RPMI8226 (cell line): Measurements from ENCODE around the gene STK33.

Source experiments
- DNase-seq: peaks from one replicate; pipeline ENCODE4 v3.0.0-alpha.2; 2015

The STK33 gene

DNA sequence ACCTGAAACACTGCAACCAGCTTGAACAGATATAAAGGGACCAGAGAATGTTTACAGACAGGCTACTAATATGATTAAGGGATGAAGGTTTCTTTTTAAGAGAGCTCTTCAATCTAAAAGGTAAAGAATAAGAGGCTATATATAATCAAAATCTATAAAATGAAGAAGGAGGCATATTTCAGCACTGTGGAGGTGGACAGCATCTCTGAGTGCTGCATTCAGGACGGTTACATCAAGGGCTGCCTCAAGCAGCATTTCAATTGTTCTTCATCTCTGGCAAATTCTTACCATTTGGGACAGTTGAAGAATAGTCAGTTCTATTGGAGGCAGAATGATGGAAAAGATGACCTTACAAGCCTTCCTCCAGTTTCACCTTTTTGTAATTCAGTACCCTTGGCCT lies 190.7 kb downstream of the STK33 start:
- no peak for DNase-seq

DNA sequence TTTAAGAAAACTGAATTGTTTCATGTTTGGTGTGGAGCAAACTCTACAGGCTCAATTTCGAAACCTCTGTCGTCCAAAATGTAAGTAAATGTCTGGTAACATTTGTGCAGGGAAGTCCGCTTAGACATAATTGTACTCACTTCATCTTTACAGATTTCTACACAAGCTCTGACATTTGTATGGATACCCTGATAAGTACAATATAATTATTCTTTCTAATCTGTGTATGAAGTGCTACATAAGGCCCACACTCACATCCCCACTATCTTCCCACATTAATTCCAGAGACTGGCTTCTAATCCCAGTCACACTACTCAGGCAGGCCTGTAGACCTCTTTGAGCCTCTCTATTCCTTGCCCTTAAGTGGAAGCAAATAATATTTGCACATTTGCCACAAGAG lies 201.1 kb downstream of the STK33 start:
- no peak for DNase-seq

DNA sequence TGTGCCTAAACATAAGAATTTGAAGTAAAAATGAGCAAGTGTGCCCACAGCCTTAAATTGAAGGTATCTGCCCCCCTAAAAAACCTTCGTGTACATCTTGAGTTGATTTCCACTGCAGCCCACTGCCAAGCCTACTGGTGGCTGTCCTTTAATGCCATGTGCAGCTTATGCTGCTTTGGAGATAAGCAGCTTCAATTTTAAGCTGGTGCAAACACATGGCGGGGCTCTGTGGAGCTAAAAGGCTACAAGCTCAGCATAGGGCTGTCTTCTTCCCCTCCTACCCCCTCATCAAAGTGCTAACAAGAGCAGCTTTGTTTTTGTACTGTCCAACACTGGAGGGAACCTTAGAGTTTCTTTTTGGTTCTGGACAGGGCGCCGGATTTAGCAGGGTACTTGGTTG lies 201.9 kb downstream of the STK33 start:
- no peak for DNase-seq

DNA sequence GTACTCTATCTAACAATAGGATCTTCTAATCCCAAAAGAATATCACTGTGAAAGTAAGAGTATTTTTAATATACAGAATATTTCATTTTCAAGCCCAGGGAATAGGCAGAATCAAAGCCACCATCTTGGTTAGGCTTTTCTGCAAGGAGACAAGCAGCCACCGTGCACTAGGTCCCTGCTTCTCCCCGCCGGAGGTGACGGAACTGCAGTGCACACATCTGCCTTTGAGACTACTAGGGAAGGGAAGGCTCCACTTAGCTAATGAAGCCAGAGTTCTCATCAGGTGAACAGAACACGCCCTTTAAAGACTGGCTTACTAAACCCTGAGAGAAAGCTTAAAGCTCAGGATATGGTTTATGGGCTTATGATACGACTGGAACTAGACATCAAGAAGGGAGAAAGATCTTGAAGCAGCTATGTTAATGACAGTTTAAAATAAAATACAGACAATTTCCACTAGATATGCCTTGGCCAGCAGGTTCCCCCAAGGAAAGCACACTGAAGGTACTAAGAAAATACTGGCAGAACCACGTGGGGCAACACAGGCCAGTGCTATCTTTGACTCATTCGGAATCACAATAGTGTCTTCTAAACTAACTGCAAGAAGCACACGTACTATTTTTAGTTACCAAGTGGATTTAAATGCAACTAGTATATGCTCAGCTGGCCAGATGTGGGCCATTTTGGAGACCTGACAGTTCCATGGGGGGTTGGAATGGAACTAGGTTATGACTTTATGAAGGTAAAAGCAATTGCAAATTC lies 203.0 kb downstream of the STK33 start:
- no peak for DNase-seq

DNA sequence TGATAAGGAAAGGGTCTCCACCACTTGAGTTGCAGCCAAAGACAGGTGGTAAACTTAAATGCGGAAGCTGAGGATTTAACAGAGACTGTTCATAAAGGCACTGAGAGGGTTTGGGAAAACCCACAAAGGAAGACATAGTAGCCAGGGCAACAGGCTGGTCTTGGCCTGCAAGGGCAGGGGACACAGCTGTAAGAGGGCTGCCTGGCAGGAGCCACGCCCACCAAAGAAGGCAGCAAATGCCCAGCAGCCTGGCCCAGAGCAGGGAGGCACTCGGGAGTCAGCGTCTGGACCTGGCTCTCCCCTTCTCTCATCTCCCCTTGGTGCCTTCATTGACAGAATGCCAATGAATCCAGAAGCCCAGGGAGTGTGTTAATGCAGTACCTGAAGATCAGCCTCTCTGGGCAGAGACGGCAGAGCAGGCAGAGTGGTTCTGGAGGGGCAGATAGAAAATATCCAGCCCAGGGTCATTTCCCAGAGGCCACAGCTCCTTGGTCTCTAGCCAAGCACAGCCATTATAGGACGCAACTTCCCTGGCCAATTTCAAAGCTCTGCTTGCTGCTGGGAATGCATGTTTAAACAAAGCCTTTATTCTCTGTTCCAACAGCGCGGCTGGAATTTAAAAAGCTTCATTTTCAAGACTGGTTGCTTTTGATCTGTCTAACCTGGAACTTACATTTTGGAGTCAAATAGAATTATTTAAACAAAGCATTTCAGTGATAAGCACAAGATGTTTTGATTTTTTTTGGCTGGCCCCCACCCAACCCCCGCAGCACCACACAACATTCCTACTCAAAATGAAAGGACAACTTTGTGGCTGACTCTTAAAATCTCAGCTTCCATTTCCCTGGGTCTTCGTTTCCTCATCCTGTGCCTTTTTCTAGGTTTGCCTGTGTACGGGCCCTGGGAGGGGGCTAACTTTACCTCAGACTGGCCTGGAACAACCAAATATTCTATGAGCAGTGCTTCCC lies 204.7 kb downstream of the STK33 start:
- DNase-seq: no peak

DNA sequence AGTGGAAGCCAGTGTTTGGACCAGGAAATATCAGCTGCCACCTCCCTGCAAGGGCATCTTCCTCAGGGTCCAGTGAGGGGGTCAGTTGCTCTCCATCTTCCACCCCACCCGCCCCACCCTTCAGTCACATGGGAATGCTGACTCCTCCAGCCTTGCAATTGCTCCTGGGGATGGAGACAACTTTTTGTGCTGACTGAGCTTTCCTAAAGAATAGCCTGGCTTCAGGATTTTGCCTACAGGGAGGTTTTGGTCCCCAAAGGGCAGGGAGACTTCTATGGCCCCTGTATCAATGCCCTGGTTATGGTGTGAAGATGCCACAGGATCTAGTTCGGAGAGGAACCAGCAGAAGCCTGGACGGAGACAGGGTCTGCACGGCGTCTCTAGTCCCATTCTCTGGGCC lies 206.3 kb downstream of the STK33 start:
- DNase-seq: no peak

DNA sequence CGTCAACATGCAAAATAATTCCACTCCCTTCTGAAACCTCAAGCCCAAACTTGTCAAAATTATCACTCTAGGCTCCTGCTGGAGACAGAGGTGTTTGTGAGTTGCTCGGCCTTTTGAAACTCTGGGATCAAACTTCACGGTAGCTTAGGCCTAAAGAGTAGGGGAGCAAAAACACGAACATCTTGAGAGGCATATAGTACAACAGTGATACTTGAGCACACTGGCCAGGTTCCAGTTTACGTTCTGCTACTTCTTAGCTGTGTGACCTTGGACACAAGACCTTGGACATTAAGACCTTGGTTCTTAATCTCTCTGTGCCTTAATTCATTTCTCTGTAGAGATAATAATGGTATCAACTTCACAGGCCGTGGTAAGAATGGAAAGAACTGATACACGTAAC lies 206.9 kb downstream of the STK33 start:
- DNase-seq: no peak

DNA sequence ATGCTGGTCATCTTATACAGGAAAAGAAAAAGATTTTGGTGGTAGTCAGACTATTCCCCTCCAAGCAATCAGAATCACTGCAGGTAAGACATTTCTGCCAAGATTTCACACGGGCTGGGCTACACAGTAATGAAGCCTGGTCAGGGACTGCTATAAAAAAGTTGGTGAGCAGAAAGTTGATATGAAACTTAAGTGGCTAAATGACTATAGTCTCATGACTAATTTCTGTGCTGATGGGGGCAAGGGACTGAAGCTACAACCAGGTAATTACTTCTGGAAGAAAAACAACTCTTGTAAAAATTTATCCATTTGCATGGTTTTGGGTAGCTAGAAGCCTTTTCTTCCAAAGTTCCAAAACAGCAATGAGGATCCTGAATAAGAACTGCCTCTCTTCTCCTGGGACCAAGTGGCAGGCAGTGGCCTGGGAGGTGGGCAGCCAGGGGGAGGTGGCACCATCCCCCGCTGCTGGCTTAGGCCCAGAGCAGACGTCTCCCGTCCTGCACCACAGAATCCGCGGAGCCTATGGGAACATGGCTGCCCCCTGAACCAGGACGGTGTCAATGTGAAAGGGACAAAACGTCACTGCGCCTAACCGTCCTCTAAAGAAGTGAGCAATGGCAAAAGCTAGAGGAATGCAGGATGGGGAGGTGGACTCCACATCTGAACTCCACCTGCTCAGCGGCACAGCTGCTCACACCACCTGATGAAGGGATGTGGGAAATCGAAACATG lies 207.7 kb downstream of the STK33 start:
- no peak for DNase-seq

DNA sequence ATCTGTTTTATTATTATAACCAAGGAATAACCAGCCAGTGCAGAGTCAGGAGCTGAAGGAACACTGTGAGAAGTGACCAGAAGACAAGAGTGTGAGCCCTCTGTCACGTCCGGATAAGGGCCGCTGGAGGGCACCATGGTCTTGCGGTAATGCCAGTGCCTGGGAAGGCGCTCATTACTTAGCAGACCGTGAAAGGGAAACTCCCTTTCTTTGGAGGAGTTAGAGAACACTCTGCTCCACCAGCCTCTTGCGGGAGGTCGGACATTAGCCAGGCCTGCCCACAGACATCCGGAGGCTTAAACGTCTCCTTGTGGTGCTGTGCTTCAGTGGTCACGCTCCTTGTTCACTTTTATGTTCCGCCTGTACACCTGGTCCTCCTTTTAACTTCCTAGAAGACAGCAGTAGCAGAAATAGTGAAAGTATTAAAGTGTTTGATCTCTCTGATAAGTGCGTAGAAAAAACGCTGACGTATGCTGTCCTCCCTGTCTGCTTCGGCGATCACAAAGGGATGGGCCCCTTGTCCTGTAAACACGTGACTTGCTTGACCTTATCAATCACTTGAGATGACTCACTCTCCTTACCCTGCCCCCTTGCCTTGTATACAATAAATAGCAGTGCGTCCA lies 209.7 kb downstream of the STK33 start:
- DNase-seq: no peak

DNA sequence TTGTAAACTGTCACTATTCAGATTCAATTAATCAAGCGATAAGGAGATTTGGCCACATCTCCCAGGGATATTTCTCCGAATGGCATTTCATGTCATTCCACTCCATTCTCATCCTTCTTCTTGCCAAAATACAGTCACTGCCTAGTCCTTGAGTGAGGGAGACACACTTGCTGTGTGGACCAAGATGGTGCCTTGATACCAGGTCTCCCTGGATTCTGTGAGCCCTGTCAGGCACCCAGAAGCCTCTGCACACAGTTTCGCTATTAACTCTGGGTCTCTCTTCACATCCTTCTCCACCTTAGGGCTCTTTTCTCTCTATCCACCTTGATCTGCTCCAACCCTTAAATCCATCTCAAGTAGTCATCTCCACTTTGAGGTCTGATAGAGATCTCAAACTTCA lies 210.4 kb downstream of the STK33 start:
- no peak for DNase-seq

DNA sequence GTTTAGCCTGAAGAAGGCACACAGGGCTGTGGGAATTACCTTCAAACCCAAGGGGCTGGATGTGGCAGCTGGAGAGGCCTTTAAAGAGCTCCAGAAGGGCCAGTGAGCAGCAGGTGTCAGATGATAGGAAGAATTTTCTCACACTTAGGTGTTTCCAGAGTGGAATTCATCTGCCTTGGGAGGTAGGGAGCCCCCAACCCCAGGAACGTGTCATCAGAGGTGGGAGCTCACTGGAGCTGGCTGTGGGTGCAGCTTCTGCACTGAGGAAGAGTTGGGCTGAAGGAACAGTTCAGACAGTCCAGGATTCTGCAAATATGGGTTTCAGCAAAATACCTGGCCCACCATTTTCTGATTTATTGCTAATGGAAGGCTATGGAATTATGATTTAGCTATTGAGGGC lies 210.8 kb downstream of the STK33 start:
- DNase-seq: no peak

DNA sequence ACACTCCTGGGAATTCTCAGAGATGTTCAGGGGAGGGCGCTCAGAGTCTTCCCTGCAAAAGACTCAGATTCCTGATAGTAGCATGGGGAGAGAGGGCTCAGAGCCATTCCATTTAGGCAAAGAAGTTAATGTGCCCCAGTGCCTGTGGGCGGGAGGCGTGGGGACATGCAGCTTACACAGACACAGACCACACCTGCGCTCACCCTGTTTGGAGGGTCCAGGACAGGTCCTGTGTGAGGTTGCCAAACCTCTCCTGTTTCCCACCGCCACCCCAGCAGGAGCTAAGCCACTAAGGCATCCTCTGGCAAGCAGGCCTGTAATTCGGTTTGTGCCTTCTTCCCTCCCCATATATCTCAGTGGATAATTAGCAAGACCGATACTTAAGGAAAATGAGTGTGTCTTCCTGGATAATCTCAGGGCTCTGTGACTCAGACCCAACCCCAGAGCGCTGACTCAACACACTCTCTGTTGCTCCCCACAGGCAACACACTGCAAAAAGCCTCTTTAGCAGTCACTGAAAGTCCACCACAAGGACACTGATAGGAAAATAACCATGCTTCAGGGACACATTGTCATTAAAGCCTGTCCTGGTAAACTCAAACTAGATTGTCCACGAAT lies 211.5 kb downstream of the STK33 start:
- DNase-seq: no peak

DNA sequence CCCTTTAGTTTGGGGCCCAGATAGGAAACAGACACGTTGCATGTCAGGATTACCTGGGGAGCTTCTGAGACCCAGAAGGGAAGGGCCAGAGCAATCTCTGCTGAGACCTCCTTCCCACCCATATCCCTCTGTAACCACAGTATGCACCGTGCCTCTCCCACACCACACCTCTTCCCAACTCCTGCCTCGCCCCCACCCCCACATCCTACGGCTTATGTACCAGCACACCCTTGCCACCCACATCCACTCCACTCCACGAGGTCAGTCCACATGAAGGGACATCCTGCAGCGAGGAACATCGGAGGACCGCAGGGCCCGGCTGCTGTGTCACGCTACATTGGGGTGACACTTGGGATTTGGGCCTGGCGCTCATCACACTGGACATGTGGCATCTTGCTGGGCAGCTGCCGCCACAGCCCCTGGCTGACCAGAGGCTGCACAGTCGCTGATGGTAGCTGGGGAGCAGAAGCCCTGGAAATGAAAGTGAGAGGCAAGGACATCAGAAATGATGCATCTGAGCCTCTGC lies 212.1 kb downstream of the STK33 start:
- DNase-seq: no peak

DNA sequence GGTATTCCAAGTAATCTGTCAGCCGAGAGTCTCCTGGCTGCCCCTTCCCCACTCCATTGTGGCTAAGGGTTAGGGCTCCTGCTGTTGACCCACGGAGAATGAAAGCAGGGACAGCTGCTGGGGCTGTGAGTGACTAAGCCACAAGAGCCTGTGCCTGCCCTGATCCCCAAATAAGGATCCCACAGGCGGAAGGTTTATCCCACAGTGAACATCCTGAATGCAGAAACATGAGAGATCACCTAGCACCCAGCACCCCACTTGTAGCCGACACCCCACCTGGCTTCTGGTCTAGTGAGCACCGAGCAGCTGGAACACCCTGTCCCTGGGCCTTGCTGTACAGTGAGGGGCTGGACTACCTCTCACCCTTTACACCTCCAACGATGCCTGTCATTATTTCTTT lies 212.7 kb downstream of the STK33 start:
- no peak for DNase-seq

DNA sequence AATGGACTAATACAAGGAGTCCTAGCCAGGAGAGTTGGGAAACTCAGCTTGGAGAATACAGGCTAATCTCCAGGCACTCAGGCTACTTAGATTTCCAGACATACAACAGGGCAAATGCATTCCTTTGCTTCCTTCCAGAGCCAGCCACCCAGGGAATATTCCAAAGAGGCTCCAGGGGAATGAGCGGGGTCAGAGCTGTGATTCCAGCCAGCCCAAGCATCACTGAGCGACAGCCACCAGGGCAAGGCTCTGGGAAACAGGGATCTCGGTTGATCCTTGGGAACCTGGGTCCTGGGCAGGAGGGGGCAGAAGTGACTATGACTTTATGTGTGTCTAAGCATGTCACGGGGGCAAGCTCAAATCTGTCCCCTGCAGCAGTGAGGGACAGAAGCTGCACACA lies 218.1 kb downstream of the STK33 start:
- no peak for DNase-seq

DNA sequence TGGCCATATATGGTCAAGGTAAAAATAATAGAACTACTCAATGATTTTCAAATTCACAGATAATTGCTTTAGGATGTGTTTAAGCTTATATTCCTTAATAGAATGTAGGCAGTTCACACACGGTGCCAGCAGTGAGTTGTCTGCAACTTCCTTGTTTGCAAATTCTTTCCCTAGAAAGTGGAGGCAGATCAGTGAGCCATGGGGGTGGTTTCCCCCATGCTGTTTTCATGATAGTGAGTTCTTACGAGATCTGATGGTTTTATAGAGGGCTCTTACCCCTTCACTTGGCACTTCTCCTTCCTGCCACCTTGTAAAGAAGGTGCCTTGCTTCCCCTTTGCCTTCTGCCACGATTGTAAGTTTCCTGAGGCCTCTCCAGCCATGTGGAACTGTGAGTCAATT lies 218.6 kb downstream of the STK33 start:
- no peak for DNase-seq

DNA sequence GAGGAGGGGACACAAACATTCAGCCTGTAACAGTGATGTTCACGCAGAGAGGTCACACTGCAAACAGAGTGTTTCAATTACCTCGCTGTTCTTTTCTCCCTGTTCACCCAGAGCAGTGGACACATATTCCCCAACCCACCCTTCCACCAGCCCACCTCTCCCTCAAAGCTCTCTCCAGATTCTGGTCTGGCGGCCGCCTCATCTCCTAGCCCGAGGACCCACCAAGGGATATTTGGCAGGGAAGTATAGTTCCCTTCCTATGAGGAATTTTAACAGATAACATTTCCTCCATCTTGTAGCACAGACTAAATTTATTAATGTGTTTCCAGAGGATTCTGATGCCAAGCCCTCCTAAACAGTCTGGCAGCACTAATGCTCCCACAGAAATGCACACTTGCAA lies 219.3 kb downstream of the STK33 start:
- no peak for DNase-seq

DNA sequence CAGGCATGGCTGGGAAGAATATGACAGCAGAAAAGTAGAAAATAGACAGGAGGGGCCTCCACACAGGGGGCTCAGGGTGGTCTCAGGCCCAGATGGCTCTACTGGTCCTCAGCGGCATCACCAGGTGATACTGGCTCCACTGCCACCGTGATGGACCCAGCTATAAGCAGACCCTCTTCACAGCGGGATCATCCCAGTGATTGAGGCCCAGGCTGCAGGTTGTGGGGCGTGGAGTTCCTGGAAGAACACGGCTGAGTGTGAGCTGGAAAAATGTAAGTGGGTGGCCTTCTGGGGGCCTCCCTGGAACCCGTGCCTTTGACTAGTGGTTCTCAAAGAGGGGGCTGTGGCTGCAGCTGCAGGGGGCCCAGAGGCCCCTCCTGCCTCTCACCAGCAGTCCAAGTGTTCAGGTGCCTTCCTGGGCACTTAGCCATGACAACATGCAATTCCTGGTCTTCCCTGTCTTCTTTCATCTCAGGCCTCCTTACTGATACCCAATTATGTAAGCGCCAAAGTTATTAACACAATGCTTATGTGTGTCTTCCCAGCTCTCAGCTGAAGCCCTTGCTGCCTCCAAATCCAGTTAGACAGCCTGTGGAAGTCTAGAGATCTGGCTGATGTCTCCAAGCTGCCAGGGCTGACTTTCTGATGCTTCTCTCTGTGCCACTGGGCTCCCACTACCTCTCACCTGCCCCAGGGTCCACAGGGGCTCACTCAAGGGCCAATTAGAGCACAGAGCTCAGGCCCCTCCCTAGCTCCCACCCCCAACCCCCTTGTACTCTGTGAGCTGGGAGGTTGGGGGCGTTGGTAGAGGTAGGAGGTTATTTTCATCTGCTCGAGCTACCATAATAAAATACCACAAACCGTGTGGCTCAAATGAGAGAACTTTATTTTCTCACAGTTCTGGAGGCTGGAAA lies 220.3 kb downstream of the STK33 start:
- no peak for DNase-seq

DNA sequence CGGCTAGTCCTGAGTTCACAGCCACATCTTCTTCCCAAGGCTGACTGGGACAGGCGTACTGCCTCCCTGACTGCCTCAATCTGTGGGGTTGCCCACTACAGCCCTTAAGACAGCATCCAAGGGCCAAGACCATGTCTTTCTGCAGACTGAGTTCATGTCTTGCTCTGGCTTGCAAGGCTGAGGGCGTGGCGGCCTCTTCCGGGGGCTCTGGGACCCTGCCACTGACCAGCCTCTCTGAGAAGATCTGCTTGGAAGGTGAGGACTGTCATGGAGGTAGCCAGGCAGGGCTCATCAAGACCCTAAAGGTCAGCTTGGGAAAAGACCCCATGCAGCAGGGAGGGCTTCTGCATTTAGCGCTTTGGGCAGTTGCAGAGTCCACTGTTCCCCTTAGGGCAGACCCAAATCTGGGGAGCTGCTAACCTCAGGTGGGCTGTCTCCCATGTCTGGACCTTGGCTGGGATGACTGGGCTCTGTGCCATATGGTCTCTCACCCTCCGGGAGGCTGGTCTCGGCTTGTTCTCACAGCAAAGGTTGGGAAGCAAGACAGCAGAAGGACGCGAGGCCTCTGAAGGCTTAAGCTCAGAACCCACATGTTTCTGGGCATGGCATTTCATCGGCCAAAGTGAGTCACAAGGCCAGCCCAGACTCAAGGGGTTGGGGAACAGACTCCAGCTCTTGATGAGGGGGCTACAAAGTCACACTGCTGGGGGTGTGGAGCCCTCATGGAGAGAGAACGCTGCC lies 221.2 kb downstream of the STK33 start:
- DNase-seq: no peak

DNA sequence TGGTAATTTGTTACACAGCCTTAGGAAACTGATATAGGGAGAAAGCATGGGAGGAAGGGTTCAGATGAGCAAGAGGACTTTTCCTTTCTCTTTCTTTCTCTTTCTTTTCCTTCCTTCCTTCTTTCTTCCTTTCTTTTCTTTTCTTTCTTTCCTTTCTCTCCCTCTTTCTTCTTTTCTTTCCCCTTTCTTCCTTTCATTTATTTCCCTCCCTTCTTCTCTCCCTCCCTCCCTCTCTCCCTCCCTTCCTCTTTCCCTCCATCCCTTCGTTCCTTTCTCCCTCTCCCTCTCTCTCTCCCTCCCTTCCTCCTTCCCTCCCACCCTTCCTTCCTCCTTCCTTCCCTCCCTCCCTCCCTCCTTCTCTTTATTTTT lies 222.5 kb downstream of the STK33 start:
- no peak for DNase-seq
